ENCODE data around the gene HEPHL1. TPM values are rescaled to one million over a fixed set of nuclear protein-coding genes. Genes with fewer than 3 reads are reported as not detected.

HEPHL1 gene
- total RNA-seq, 1 donor from 2014 or later = not detected

DNA sequence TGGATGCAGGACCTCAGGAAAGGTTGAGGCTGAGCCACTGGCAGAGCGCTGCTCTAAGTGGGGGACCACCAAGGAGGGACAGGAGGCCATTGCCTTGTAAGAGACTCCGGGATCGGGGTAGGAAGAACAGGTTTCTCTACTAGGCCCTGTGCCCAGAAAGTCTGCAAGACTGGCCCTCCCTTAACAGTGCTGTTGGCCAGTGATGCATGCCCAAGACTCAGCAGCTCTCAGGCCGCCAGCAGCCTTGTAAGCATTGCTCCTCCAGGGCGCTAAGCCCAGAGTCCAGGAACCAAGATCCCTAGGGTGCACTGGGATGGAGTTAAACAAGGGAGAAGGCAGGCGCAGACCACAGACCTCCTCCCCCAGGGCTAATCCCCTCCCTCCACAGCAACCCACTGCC, 68.2 kb downstream of the HEPHL1 start:
- Mint-ChIP-seq H3K9me3 (ENCODE audit: unreplicated experiment) (peaks cover 3% of the 10 kb centered on the region), H3K27ac (ENCODE audit: unreplicated experiment) (no peak overlapping the region), H3K4me3 (ENCODE audit: unreplicated experiment) (no peak overlapping the region), H3K36me3 (ENCODE audit: unreplicated experiment) (no peaks in the 10 kb centered on the region), H3K27me3 (ENCODE audit: unreplicated experiment) (peaks cover 13% of the 10 kb centered on the region), H3K4me1 (ENCODE audit: unreplicated experiment) (no peaks in the 10 kb centered on the region)
- no peak for DNase-seq (ENCODE audit: extremely low spot score, unreplicated experiment)
- TF ChIP-seq, protein P1, sequence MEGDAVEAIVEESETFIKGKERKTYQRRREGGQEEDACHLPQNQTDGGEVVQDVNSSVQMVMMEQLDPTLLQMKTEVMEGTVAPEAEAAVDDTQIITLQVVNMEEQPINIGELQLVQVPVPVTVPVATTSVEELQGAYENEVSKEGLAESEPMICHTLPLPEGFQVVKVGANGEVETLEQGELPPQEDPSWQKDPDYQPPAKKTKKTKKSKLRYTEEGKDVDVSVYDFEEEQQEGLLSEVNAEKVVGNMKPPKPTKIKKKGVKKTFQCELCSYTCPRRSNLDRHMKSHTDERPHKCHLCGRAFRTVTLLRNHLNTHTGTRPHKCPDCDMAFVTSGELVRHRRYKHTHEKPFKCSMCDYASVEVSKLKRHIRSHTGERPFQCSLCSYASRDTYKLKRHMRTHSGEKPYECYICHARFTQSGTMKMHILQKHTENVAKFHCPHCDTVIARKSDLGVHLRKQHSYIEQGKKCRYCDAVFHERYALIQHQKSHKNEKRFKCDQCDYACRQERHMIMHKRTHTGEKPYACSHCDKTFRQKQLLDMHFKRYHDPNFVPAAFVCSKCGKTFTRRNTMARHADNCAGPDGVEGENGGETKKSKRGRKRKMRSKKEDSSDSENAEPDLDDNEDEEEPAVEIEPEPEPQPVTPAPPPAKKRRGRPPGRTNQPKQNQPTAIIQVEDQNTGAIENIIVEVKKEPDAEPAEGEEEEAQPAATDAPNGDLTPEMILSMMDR (IDR thresholded peaks at IDR 0.05) = no peak

DNA sequence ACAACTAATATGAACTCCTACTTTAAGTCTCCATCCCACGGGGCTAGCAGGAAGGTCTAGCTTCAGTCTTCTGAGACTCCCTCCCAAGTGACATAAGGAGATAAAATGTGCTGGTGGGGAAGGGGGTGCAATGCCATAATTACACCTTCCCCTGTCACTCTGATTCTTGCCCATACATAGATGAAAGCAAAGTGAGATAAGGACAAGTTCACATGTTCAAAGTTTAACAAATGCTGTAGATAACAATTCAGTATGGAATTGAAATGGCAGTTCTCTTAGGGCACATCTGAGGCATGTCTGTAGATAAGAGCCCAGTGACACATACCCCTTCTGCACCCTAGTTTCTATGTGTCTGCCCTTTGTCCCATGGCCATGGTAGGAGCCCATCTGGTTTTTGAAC, 69.2 kb downstream of the HEPHL1 start:
- TF ChIP-seq, protein P1 (IDR thresholded peaks at IDR 0.05) = no peak
- Mint-ChIP-seq H3K27ac (ENCODE audit: unreplicated experiment) (no peak overlapping the region), H3K36me3 (ENCODE audit: unreplicated experiment) (no peaks in the 10 kb centered on the region), H3K9me3 (ENCODE audit: unreplicated experiment) (peaks cover 3% of the 10 kb centered on the region), H3K27me3 (ENCODE audit: unreplicated experiment) (peaks cover 13% of the 10 kb centered on the region), H3K4me1 (ENCODE audit: unreplicated experiment) (no peaks in the 10 kb centered on the region), H3K4me3 (ENCODE audit: unreplicated experiment) (no peak overlapping the region)
- no peak for DNase-seq (ENCODE audit: extremely low spot score, unreplicated experiment)

DNA sequence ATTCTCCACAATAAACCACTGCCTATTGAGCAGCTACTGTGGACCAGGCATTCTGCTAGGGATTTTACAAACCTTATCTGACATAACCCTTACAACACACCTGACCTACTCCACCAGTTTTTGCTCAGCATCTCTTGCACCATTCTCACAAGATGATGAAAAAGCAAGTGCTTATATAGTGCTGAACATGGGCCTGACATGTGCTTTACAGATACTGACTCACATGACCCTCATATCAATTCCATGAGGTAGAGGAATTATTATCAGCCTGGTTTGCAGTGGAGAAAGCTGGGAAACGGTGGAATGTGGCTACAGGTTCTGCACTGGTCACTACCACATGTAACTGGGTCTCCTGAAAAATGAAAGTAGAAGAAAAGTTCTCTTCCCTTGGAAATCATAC, 69.9 kb downstream of the HEPHL1 start:
- Mint-ChIP-seq H3K27ac (ENCODE audit: unreplicated experiment) (no peak overlapping the region), H3K36me3 (ENCODE audit: unreplicated experiment) (no peaks in the 10 kb centered on the region), H3K27me3 (ENCODE audit: unreplicated experiment) (peaks cover 8% of the 10 kb centered on the region), H3K9me3 (ENCODE audit: unreplicated experiment) (peaks cover 3% of the 10 kb centered on the region), H3K4me3 (ENCODE audit: unreplicated experiment) (no peak overlapping the region), H3K4me1 (ENCODE audit: unreplicated experiment) (no peaks in the 10 kb centered on the region)
- TF ChIP-seq, protein P1 (IDR thresholded peaks at IDR 0.05) = no peak
- no peak for DNase-seq (ENCODE audit: extremely low spot score, unreplicated experiment)

DNA sequence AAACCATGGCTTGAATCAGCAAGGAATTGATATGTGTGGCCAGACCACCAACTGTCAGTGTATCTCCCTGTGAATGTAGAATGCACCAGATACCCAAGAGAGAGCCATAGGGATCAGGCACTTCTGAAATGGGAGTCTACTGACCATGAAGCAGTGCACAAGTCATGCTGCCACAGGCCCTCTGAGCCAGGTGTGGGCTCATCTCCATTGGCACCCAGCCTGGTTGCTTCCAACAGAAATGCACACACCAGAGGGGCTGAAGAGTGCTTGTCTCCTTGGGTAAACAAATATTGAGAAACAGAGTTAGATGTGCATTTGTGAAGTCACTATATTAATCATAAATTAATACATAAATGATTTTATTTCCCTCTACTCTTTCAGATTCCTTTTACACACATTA, 79.1 kb downstream of the HEPHL1 start:
- Mint-ChIP-seq H3K27ac (ENCODE audit: unreplicated experiment) (no peak overlapping the region), H3K4me3 (ENCODE audit: unreplicated experiment) (no peak overlapping the region), H3K9me3 (ENCODE audit: unreplicated experiment) (peaks cover 6% of the 10 kb centered on the region), H3K4me1 (ENCODE audit: unreplicated experiment) (no peaks in the 10 kb centered on the region), H3K36me3 (ENCODE audit: unreplicated experiment) (no peaks in the 10 kb centered on the region), H3K27me3 (ENCODE audit: unreplicated experiment) (peaks cover 11% of the 10 kb centered on the region)
- no peak for DNase-seq (ENCODE audit: extremely low spot score, unreplicated experiment)
- TF ChIP-seq, protein P1 (IDR thresholded peaks at IDR 0.05) = no peak

DNA sequence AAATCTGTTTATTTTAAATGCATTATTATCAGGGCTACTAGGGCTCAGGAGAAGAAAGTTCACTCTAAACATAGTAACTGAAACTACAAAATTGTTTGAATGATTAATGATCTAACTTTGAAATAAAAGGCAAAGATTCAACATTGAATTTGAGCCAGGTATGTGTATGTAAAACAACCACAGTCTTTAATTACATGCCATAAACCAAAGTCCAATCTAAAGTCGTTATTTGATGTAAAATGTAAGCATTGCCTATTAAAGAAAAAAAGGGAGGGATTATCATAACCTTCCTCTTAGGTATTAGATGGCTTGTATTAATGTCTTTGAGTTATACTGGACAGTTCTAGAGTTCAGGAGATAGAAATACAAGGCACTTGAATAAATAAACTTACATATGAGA, 82.3 kb downstream of the HEPHL1 start:
- Mint-ChIP-seq H3K27ac (ENCODE audit: unreplicated experiment) (no peak overlapping the region), H3K9me3 (ENCODE audit: unreplicated experiment) (peaks cover 3% of the 10 kb centered on the region), H3K36me3 (ENCODE audit: unreplicated experiment) (no peaks in the 10 kb centered on the region), H3K4me3 (ENCODE audit: unreplicated experiment) (no peak overlapping the region), H3K4me1 (ENCODE audit: unreplicated experiment) (no peaks in the 10 kb centered on the region), H3K27me3 (ENCODE audit: unreplicated experiment) (peaks cover 2% of the 10 kb centered on the region)
- no peak for DNase-seq (ENCODE audit: extremely low spot score, unreplicated experiment)
- TF ChIP-seq, protein P1 (IDR thresholded peaks at IDR 0.05) = no peak

Measured in osteocyte (in vitro differentiated cells).